Osteoblast (primary cell): Measurements from ENCODE around the gene IGFBP5. TPM values are rescaled to one million over a fixed set of nuclear protein-coding genes. Genes with fewer than 3 reads are reported as not detected.

Experiments used
- DNase-seq: peaks from one replicate; pipeline ENCODE4 v3.0.0; 2011; ENCODE audit warnings: low spot score, mixed read lengths; ENCODE audit not compliant: insufficient read length; ENCODE audit errors: missing footprints
- H2AFZ ChIP-seq: 2 replicates; pipeline ENCODE4 v1.6.0; 2011; ENCODE audit warnings: mild to moderate bottlenecking, low read length
- H3K27ac ChIP-seq: 2 replicates; pipeline ENCODE4 v1.5.1; 2011; ENCODE audit warnings: mild to moderate bottlenecking, low read depth, low read length, moderate library complexity
- H3K27me3 ChIP-seq: 2 replicates; pipeline ENCODE4 v1.6.0; 2012; ENCODE audit warnings: mild to moderate bottlenecking, control low read depth, inconsistent platforms, low read length, moderate library complexity; ENCODE audit not compliant: insufficient read depth
- H3K36me3 ChIP-seq: 2 replicates; pipeline ENCODE4 v1.5.1; 2011; ENCODE audit warnings: mild to moderate bottlenecking, low read length, control low read depth, moderate library complexity; ENCODE audit not compliant: insufficient read depth
- H3K4me1 ChIP-seq: 2 replicates; pipeline ENCODE4 v1.5.1; 2011; ENCODE audit warnings: mild to moderate bottlenecking, low read length, control low read depth, moderate library complexity; ENCODE audit not compliant: insufficient read depth
- H3K4me2 ChIP-seq: 2 replicates; pipeline ENCODE4 v1.6.0; 2011; ENCODE audit warnings: mild to moderate bottlenecking, low read length; ENCODE audit not compliant: insufficient read depth
- H3K4me3 ChIP-seq: fragments of 200-600 bp; sonication (generic); 3 replicates; pipeline ENCODE4 v1.5.1; 2012; ENCODE audit warnings: mild to moderate bottlenecking, low read length, inconsistent platforms; ENCODE audit not compliant: insufficient read depth
- H3K79me2 ChIP-seq: 2 replicates; pipeline ENCODE4 v1.6.0; 2012; ENCODE audit warnings: mild to moderate bottlenecking, low read length, control low read depth, inconsistent platforms; ENCODE audit not compliant: insufficient read depth
- H3K9me3 ChIP-seq: 2 replicates; pipeline ENCODE4 v1.5.1; 2011; ENCODE audit warnings: low read depth, low read length, control low read depth
- H4K20me1 ChIP-seq: 2 replicates; pipeline ENCODE4 v1.6.0; 2012; ENCODE audit warnings: mild to moderate bottlenecking, low read length, control low read depth; ENCODE audit not compliant: insufficient read depth
- CTCF ChIP-seq: IDR thresholded peaks from 2 replicates; pipeline ENCODE4 v1.5.1; 2011; ENCODE audit warnings: mild to moderate bottlenecking, low read depth, low read length, moderate library complexity; ENCODE audit errors: extremely low read depth
- total RNA-seq: library from RNA; depleted of rRNA; stranded (reverse); fragments of >200 nt; gene quantifications from 2 replicates; pipeline ENCODE4 v1.2.3, GENCODE V29; 2012

IGFBP5 gene
- total RNA-seq, 1 donor = 12.3 TPM

- H3K27me3 ChIP-seq = peaks cover 46% of the 10 kb centered on the region
- H2AFZ ChIP-seq = no peak overlapping the region
- no peak for TF ChIP-seq CTCF
- no peaks in the 10 kb centered on the region for H3K36me3 ChIP-seq
- no peak overlapping the region for H3K4me3 ChIP-seq
- H3K27ac ChIP-seq = no peak overlapping the region
- peak; percentile 9 for DNase-seq
- H3K4me2 ChIP-seq = no peak overlapping the region
- no peaks in the 10 kb centered on the region for H3K79me2 ChIP-seq
- H3K4me1 ChIP-seq = no peaks in the 10 kb centered on the region
- H3K9me3 ChIP-seq = no peaks in the 10 kb centered on the region
- no peaks in the 10 kb centered on the region for H4K20me1 ChIP-seq
These were observed 22.3 kb downstream of the IGFBP5 start for GRCh38 chr2:216673021-216673420.

- no peak overlapping the region for H2AFZ ChIP-seq
- H3K36me3 ChIP-seq = no peaks in the 10 kb centered on the region
- H3K27me3 ChIP-seq = peaks cover 47% of the 10 kb centered on the region
- no peak overlapping the region for H3K4me3 ChIP-seq
- H3K79me2 ChIP-seq = no peaks in the 10 kb centered on the region
- H3K4me2 ChIP-seq = no peak overlapping the region
- no peak for TF ChIP-seq CTCF
- no peak overlapping the region for H3K27ac ChIP-seq
- H4K20me1 ChIP-seq = no peaks in the 10 kb centered on the region
- H3K4me1 ChIP-seq = no peaks in the 10 kb centered on the region
- H3K9me3 ChIP-seq = no peaks in the 10 kb centered on the region
- DNase-seq = peak; percentile 62
These were observed 22.9 kb downstream of the IGFBP5 start for GRCh38 chr2:216672466-216672865.

- Histone ChIP-seq H3K9me3 (no peaks in the 10 kb centered on the region), H3K36me3 (no peaks in the 10 kb centered on the region), H3K79me2 (no peaks in the 10 kb centered on the region), H3K27me3 (peaks cover 45% of the 10 kb centered on the region), H3K27ac (no peak overlapping the region), H3K4me3 (no peak overlapping the region), H4K20me1 (no peaks in the 10 kb centered on the region), H3K4me1 (no peaks in the 10 kb centered on the region), H2AFZ (no peak overlapping the region), H3K4me2 (no peak overlapping the region)
- peak; percentile 37 for DNase-seq
- no peak for TF ChIP-seq CTCF
These were observed 23.5 kb downstream of the IGFBP5 start for GRCh38 chr2:216671791-216672343.

- Histone ChIP-seq H3K4me2 (no peak overlapping the region), H3K4me3 (no peak overlapping the region), H3K36me3 (no peaks in the 10 kb centered on the region), H3K9me3 (no peaks in the 10 kb centered on the region), H3K79me2 (no peaks in the 10 kb centered on the region), H3K4me1 (no peaks in the 10 kb centered on the region), H4K20me1 (no peaks in the 10 kb centered on the region), H3K27ac (no peak overlapping the region), H3K27me3 (peaks cover 44% of the 10 kb centered on the region), H2AFZ (no peak overlapping the region)
- no peak for TF ChIP-seq CTCF
- peak; percentile 26 for DNase-seq
These were observed 24.3 kb downstream of the IGFBP5 start for GRCh38 chr2:216671081-216671411.
